ENCODE data around the gene LIX1. TPM values are rescaled to one million over a fixed set of nuclear protein-coding genes. Genes with fewer than 3 reads are reported as not detected.

Gene LIX1
- polyA plus RNA-seq, 1 donor from 2014 or later: 1.9 TPM

DNA sequence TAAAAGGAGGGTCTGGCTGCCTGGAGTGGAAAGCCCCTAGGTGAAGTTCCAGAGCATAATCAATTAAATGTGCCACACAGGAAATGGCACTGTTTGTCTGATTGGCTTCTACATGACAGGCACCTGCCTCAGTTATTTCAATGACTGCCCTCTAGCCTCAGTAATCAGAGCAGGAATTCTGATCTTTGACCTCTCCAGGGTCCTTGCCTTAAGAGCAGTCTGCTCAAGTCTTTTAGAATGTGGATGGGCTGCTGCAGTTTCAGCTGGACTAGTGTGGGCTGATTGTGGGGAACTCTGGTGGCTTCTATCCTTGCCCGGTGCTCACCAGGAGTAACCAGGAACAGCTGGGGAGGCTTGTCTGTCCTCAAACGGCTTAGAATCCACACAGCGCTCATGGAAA, 98.9 kb downstream of the LIX1 start:
- Histone ChIP-seq H3K36me3 (ENCODE audit: insufficient read depth, low read length) (no peaks in the 10 kb centered on the region), H3K9me2 (ENCODE audit: insufficient read depth, low read length) (no peaks in the 10 kb centered on the region), H3K4me2 (ENCODE audit: low read length) (no peak overlapping the region), H3K9ac (ENCODE audit: low read length) (no peak overlapping the region), H3K27me3 (ENCODE audit: insufficient read depth, low read depth, low read length) (no peaks in the 10 kb centered on the region), H3K27ac (ENCODE audit: low read length) (no peak overlapping the region), H2AFZ (ENCODE audit: low read depth, low read length) (no peak overlapping the region), H3K9me3 (ENCODE audit: low read length) (no peaks in the 10 kb centered on the region), H3K79me2 (replicated peaks; ENCODE audit: insufficient read depth, low read length) (no peaks in the 10 kb centered on the region), H3K4me3 (ENCODE audit: low read length) (no peak overlapping the region), H3F3A (ENCODE audit: insufficient read depth, low read length, poor library complexity, severe bottlenecking) (no peaks in the 10 kb centered on the region), H4K20me1 (ENCODE audit: insufficient read depth) (no peaks in the 10 kb centered on the region)
- TF ChIP-seq EP300 (conservative IDR thresholded peaks at IDR 0.05; ENCODE audit: poor library complexity, severe bottlenecking) (no peak), RAD21 (conservative IDR thresholded peaks at IDR 0.05) (no peak)
- TF ChIP-seq, protein P1, sequence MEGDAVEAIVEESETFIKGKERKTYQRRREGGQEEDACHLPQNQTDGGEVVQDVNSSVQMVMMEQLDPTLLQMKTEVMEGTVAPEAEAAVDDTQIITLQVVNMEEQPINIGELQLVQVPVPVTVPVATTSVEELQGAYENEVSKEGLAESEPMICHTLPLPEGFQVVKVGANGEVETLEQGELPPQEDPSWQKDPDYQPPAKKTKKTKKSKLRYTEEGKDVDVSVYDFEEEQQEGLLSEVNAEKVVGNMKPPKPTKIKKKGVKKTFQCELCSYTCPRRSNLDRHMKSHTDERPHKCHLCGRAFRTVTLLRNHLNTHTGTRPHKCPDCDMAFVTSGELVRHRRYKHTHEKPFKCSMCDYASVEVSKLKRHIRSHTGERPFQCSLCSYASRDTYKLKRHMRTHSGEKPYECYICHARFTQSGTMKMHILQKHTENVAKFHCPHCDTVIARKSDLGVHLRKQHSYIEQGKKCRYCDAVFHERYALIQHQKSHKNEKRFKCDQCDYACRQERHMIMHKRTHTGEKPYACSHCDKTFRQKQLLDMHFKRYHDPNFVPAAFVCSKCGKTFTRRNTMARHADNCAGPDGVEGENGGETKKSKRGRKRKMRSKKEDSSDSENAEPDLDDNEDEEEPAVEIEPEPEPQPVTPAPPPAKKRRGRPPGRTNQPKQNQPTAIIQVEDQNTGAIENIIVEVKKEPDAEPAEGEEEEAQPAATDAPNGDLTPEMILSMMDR (IDR thresholded peaks at IDR 0.05; ENCODE audit: poor library complexity, severe bottlenecking): no peak

DNA sequence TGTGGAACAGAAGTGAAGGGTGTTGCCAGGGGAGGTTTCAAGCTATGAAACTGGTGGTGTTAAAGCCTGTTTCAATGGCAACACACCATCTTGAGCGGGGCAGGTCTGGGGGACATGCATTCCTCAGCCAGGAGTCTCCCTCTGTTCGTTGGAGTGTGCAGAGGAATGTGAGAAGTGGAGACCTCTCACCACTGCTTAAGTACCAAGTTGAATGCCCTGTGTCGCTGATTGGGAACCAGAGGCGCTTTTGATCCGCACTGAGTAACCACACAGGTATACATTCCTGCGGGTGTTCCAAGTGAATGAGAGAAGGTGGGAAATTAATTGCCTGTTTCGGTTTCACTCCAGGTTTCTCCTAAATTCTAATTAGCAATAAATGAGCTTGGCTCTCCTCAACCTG, 99.4 kb downstream of the LIX1 start:
- TF ChIP-seq, protein P1 (IDR thresholded peaks at IDR 0.05; ENCODE audit: poor library complexity, severe bottlenecking): no peak
- TF ChIP-seq, protein P2, sequence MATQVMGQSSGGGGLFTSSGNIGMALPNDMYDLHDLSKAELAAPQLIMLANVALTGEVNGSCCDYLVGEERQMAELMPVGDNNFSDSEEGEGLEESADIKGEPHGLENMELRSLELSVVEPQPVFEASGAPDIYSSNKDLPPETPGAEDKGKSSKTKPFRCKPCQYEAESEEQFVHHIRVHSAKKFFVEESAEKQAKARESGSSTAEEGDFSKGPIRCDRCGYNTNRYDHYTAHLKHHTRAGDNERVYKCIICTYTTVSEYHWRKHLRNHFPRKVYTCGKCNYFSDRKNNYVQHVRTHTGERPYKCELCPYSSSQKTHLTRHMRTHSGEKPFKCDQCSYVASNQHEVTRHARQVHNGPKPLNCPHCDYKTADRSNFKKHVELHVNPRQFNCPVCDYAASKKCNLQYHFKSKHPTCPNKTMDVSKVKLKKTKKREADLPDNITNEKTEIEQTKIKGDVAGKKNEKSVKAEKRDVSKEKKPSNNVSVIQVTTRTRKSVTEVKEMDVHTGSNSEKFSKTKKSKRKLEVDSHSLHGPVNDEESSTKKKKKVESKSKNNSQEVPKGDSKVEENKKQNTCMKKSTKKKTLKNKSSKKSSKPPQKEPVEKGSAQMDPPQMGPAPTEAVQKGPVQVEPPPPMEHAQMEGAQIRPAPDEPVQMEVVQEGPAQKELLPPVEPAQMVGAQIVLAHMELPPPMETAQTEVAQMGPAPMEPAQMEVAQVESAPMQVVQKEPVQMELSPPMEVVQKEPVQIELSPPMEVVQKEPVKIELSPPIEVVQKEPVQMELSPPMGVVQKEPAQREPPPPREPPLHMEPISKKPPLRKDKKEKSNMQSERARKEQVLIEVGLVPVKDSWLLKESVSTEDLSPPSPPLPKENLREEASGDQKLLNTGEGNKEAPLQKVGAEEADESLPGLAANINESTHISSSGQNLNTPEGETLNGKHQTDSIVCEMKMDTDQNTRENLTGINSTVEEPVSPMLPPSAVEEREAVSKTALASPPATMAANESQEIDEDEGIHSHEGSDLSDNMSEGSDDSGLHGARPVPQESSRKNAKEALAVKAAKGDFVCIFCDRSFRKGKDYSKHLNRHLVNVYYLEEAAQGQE (IDR thresholded peaks at IDR 0.05; ENCODE audit: borderline replicate concordance): no peak
- no peak for TF ChIP-seq MXI1 (conservative IDR thresholded peaks at IDR 0.05; ENCODE audit: poor library complexity, severe bottlenecking)
- no peak for TF ChIP-seq POLR2AphosphoS5 (IDR thresholded peaks at IDR 0.05)
- TF ChIP-seq RAD21 (conservative IDR thresholded peaks at IDR 0.05): no peak
- TF ChIP-seq EP300 (conservative IDR thresholded peaks at IDR 0.05; ENCODE audit: poor library complexity, severe bottlenecking): no peak
- no peak for TF ChIP-seq EZH2 (IDR thresholded peaks at IDR 0.05; ENCODE audit: borderline replicate concordance, insufficient read depth, low read length, poor library complexity, severe bottlenecking)
- no peak for TF ChIP-seq SMC3 (conservative IDR thresholded peaks at IDR 0.05; ENCODE audit: poor library complexity)
- TF ChIP-seq TAF1 (IDR thresholded peaks at IDR 0.05; ENCODE audit: low read depth): no peak
- Histone ChIP-seq H3K27me3 (ENCODE audit: insufficient read depth, low read depth, low read length) (no peaks in the 10 kb centered on the region), H2AFZ (ENCODE audit: low read depth, low read length) (no peak overlapping the region), H3K4me3 (ENCODE audit: low read length) (no peak overlapping the region), H3K9me3 (ENCODE audit: low read length) (no peaks in the 10 kb centered on the region), H3F3A (ENCODE audit: insufficient read depth, low read length, poor library complexity, severe bottlenecking) (no peaks in the 10 kb centered on the region), H3K9me2 (ENCODE audit: insufficient read depth, low read length) (no peaks in the 10 kb centered on the region), H3K27ac (ENCODE audit: low read length) (no peak overlapping the region), H3K79me2 (replicated peaks; ENCODE audit: insufficient read depth, low read length) (no peaks in the 10 kb centered on the region), H3K36me3 (ENCODE audit: insufficient read depth, low read length) (no peaks in the 10 kb centered on the region), H3K4me2 (ENCODE audit: low read length) (no peak overlapping the region), H4K20me1 (ENCODE audit: insufficient read depth) (no peaks in the 10 kb centered on the region), H3K9ac (ENCODE audit: low read length) (no peak overlapping the region)

Small RNAs within 50 kb of the gene (small RNA-seq; reads per million reads assigned to genes)
- gene RNU1-73P: 0 reads per million in 3 experiments

Other genes with a start within 250 kb of the LIX1 start
- 23.0 and 25.6 TPM in 2 replicates for gene LNPEP, start 206.5 kb downstream of the LIX1 start, polyA plus RNA-seq
- gene RIOK2, start 40.6 kb upstream of the LIX1 start, polyA plus RNA-seq: 17.4 and 20.7 TPM in 2 replicates

All from neural cell (in vitro differentiated cells).